Measurements from ENCODE around the gene RAB7B. TPM values are rescaled to one million over a fixed set of nuclear protein-coding genes. Genes with fewer than 3 reads are reported as not detected.

RAB7B gene
- total and polyA plus RNA-seq, 4 donors: 0.08 to 0.89 (median 0.20) TPM; not detected in 1

- no peak for TF ChIP-seq GABPA (IDR thresholded peaks at IDR 0.05 in 1 of 2, conservative IDR thresholded peaks at IDR 0.05 in 1 of 2)
- no peak for TF ChIP-seq REST (IDR thresholded peaks at IDR 0.05)
- TF ChIP-seq YY1 (IDR thresholded peaks at IDR 0.05): no peak
- TF ChIP-seq HNF4G (IDR thresholded peaks at IDR 0.05): no peak
Measured at GRCh38 chr1:206022766-206023165, 19.6 kb upstream of the RAB7B start (continued).

- Histone ChIP-seq H3K9me3 (ENCODE audit: control insufficient read depth in 4 of 4, low read length in 3 of 4) (no peaks in the 10 kb centered on the region), H3K27ac (ENCODE audit: low read depth in 1 of 2, low read length in 2 of 2) (no peak overlapping the region), H3K9ac (ENCODE audit: low read depth in 1 of 2, low read length in 2 of 2) (no peak overlapping the region), H3K4me3 (ENCODE audit: low read depth in 1 of 3, low read length in 3 of 3) (no peak overlapping the region), H3K27me3 (ENCODE audit: control insufficient read depth in 4 of 4, insufficient read depth in 4 of 4, low read length in 3 of 4) (no peaks in the 10 kb centered on the region), H3K4me1 (ENCODE audit: control insufficient read depth in 4 of 4, insufficient read depth in 4 of 4, low read length in 3 of 4) (peaks cover 0 to 4% (median 0%) of the 10 kb centered on the region in 4 donors), H3K36me3 (ENCODE audit: control insufficient read depth in 4 of 4, insufficient read depth in 3 of 4, low read depth in 1 of 4, low read length in 3 of 4) (no peaks in the 10 kb centered on the region)
- TF ChIP-seq YY1 (IDR thresholded peaks at IDR 0.05) (no peak), ATF3 (IDR thresholded peaks at IDR 0.05) (no peak), FOXA1 (IDR thresholded peaks at IDR 0.05) (no peak), FOXA2 (IDR thresholded peaks at IDR 0.05) (no peak), NR2F2 (IDR thresholded peaks at IDR 0.05) (no peak), REST (IDR thresholded peaks at IDR 0.05) (no peak), GABPA (IDR thresholded peaks at IDR 0.05 in 1 of 2, conservative IDR thresholded peaks at IDR 0.05 in 1 of 2) (no peak), ZBTB33 (IDR thresholded peaks at IDR 0.05) (no peak), HNF4G (IDR thresholded peaks at IDR 0.05) (no peak), CTCF (IDR thresholded peaks at IDR 0.05; ENCODE audit: low read depth, low read length, missing input control) (no peak), RXRA (IDR thresholded peaks at IDR 0.05) (no peak), RAD21 (IDR thresholded peaks at IDR 0.05) (no peak), JUND (IDR thresholded peaks at IDR 0.05) (no peak), MAX (IDR thresholded peaks at IDR 0.05) (no peak), HNF4A (conservative IDR thresholded peaks at IDR 0.05) (no peak)
- 91% methylated on average over 4 of the region's 4 CpGs for WGBS
- no peak for DNase-seq (ENCODE audit: low spot score)
Measured at GRCh38 chr1:206021626-206022365, 18.6 kb upstream of the RAB7B start.
